Left renal cortex interstitium (tissue), 4 donors: ENCODE data around the gene ANAPC2. TPM values are rescaled to one million over a fixed set of nuclear protein-coding genes. Genes with fewer than 3 reads are reported as not detected.

Experiments used
- DNase-seq, 4 donors: peaks; one replicate each; pipeline ENCODE4 v3.0.0-alpha.2; 2013; ENCODE audit warnings: low read depth in 4 of 4, low spot score in 2 of 4, missing footprints in 1 of 4
- polyA plus RNA-seq, 4 donors: library from polyadenylated mRNA; unstranded; fragments of 120-200 nt; gene quantifications; one replicate each; pipeline ENCODE4 v1.2.1, GENCODE V29; 2013; ENCODE audit not compliant: insufficient read length in 4 of 4

The ANAPC2 gene
- polyA plus RNA-seq, 4 donors, result 31.3 to 56.1 (median 44.4) TPM

GRCh38 chr9:137164370-137165249 lies 23.8 kb downstream of the ANAPC2 start:
- DNase-seq, result no peak

DNA sequence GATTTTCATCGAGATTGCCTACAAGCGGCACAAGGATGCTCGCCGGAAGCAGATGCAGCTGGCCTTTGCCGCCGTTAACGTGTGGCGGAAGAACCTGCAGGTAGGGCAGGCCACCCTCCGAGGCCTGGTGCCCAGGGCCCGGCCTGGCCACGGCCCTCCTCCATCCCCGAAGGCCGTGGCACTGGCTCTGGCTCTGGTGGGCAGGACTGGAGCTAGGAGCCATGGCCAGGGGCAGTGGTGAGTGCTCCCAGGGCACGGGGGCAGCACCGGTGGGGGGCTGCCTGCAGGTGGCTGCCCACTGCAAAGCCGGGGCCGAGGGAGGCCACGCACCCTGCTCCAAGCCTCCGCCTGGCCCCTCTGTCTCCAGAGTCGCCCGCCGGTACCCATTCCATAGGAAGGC lies 24.6 kb downstream of the ANAPC2 start:
- no peak for DNase-seq

- no peak for DNase-seq
These were observed 25.0 kb downstream of the ANAPC2 start for GRCh38 chr9:137163365-137163715.

DNA sequence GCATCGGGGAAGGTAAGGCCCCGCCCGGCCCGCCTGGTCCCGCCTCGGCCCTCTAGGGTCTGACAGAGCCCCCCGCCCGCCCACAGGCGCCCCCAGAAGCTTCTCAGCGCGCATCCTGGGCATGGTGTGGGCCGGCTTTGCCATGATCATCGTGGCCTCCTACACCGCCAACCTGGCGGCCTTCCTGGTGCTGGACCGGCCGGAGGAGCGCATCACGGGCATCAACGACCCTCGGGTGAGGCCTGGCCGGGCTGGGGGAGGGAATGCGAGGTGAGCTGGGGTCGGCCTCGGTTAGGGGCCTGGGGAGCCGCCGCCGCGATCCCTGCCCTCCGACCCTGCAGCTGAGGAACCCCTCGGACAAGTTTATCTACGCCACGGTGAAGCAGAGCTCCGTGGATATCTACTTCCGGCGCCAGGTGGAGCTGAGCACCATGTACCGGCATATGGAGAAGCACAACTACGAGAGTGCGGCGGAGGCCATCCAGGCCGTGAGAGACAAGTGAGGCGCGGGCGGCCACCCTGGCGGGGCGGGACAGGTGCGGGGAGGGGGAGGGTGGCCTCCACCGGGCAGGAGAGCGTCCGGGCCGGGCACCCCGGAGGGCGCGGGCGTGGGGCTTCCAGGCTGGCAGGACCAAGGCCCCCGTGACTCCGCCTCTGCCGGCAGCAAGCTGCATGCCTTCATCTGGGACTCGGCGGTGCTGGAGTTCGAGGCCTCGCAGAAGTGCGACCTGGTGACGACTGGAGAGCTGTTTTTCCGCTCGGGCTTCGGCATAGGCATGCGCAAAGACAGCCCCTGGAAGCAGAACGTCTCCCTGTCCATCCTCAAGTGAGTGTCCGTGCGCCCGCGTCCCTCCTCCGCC lies 25.6 kb downstream of the ANAPC2 start:
- no peak for DNase-seq

DNA sequence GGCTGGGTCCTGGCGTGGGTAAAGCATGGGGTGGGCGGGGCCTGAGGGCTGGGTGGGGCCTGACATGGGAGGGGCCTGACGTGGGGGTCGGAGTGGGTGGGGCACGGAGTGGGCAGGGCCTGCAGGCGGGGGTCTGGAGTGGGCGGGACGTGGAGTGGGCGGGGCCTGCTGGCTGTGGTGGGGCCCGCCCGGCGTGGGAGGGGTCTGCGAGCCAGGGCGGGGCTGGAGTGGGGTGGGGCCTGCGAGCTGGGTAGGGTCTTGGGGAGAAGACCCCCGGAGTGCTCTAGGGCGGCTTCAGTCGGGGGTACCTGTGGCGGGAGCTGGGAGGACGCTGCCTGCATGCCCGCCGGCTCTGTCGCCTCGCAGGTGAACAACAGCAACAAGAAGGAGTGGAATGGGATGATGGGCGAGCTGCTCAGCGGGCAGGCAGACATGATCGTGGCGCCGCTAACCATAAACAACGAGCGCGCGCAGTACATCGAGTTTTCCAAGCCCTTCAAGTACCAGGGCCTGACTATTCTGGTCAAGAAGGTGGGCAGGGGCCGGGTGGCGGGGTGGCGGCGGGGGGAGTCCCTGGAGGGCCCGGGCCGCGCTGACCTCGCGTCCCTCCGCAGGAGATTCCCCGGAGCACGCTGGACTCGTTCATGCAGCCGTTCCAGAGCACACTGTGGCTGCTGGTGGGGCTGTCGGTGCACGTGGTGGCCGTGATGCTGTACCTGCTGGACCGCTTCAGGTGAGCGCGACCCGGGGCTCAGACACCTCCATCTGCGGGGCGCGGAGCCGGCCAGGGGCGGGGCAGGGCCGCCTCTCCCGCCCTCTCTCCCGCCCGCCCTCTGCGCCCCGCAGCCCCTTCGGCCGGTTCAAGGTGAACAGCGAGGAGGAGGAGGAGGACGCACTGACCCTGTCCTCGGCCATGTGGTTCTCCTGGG lies 26.5 kb downstream of the ANAPC2 start:
- no peak for DNase-seq

GRCh38 chr9:137160716-137161557 lies 27.4 kb downstream of the ANAPC2 start:
- DNase-seq, result no peak

GRCh38 chr9:137160054-137160425 lies 28.3 kb downstream of the ANAPC2 start:
- DNase-seq, result no peak

GRCh38 chr9:137159105-137160053 lies 29.0 kb downstream of the ANAPC2 start:
- no peak for DNase-seq

DNA sequence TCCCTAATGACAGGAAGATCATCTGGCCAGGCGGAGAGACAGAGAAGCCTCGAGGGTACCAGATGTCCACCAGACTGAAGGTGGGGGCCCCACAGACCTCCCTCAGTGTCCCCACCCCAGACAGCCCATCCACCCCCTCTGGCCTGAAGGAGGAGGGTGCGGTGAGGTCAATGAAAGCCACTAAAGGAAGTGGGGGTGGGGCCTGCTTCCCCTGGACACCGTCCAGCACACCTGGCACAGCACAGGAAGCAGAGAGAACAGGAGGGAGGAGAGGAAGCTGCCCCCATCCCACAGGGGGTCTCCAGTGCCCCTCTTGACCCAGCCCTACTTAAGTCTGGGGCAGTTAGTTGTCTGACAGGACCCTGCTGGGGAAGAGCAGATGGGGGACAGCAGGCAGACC lies 29.7 kb downstream of the ANAPC2 start:
- DNase-seq, result no peak

DNA sequence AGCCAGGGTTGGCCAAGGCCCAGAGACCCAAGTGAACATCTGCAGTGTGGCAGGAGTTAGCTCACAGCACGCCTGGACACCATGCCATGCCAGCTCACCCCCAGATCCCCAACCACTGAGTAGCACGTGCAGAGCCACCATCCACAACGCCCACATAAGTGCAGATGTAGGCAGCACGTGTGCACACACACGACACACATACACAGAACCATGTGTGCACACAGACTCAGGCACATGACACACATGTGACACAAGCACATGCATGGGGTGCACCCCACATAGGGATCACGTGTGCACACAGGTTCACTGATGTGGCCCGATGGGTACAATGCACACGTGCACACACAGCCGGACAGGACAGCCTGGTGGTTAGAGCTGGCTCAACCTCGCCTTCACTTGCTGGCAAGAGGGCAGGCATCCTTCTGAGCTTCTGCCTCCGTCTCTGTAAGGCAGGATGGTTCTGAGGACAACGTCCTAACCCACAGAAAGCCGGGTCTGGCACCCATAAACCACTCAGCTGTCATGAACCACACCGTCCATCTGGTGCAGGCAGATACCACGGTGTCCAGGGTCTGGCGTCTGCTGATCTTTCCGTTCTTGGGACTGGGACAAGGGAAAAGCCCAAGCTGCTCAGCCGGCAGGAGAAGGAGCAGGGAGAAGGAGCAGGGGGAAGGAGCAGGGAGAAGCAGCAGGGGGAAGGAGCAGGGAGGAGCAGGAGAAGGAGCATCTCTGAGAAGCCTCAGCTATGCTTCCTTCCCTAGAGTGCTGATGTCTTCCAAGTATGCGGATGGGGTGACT lies 30.5 kb downstream of the ANAPC2 start:
- DNase-seq, result no peak

DNA sequence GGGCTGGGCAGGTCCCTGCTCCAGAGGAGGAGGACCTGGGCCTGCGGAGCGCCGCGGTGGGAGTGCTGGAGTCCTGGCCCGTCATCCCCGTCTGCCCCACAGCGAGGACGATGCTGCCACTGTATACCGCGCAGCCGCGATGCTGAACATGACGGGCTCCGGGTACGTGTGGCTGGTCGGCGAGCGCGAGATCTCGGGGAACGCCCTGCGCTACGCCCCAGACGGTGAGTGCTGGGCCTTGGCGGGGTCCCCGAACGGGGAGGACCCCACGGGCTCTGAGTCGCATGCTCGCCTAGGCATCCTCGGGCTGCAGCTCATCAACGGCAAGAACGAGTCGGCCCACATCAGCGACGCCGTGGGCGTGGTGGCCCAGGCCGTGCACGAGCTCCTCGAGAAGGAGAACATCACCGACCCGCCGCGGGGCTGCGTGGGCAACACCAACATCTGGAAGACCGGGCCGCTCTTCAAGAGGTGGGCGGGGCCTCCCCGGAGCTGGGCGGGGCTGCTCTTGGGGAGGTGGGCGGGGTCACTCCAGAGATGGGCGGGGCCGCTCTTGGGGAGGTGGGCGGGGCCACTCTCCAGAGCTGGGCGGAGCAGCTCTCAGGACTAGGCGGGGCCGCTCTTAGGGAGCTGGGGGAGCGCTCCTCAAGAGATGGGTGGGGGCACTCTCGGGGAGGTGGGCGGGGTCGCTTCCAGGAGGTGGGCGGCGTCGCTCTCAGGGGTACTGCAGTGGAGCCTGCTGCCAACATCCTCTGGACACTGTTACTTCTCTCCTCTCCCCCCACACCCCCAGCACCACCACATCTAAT lies 31.6 kb downstream of the ANAPC2 start:
- DNase-seq, result no peak

GRCh38 chr9:137152844-137153405 lies 35.4 kb downstream of the ANAPC2 start:
- DNase-seq, result no peak

- DNase-seq, result no peak
These were observed 37.5 kb downstream of the ANAPC2 start for GRCh38 chr9:137150617-137151457.

DNA sequence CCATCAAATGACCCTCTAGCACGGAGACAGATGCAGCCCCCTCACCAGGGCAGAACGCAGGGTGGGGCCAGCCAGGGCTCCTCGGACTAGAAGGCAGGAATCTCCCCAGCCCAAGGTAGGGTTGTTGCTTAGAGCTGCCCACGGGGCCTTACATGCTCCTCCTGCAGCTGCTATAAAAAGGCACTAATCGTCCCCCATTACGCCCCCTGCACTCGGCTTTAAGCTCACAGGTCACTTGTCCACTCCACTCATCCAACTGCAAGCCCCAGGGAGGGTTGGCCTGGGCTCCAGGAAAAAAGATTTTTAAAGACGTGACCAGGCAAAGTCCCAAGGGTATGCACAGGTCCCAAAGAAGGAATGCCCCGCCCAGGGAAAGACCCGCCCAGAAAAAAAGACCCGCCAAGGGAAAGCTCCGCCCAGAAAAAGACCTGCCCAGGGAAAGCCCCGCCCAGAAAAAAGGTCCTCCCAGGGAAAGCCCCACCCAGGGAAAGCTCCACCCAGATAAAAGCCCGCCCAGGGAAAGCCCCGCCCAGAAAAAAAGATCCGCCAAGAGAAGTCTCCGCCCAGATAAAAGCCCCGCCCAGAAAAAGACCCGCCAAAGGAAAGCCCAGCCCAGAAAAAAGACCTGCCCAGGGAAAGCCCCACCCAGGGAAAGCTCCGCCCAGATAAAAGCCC lies 38.3 kb downstream of the ANAPC2 start:
- no peak for DNase-seq

DNA sequence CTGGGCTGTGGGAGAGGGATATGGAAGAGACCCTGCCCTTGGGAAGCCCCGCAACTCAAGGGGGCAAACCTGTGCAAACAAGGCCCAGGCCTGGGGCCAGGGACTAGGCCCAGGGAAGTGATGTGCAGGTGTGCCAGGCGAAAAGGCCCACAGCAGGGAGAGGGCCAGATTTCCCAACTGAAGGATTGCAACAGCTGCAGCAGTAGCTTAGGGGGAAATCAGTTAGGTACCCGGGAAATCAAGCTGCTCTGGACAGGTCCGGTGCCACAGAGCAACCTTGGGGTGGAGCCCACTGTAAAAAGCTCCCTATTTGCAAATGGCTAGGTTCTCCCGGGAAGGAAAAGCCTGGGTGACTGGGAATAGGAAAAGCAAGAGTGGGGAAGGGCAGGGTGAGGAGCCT lies 39.0 kb downstream of the ANAPC2 start:
- no peak for DNase-seq
